GDM1 (cell line): ENCODE measurements around the gene FAF1.

Experiments
- DNase-seq: peaks from one replicate; lab custom pipeline; 2025; lab: John Stamatoyannopoulos, UW

The FAF1 gene

DNA sequence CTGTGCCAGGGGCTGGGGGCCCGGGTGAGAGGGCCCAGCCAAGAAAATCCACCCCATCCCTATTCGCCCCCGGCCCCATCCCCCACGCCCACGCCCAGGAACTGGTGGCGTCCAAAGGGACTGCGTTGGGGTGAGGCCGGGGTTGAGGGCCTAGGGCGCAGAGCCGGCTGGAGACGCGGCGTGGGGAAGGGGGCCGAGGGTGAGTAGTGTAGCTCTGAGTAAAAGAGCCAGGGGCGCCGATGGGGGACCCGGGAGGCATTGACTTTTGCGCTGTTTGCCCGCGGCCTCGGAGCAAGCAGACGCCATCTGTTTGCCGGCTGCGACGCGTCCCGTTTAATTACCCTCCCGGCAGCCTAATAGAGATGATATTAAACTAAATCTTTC, 533.4 kb downstream of the FAF1 start:
- no peak for DNase-seq

DNA sequence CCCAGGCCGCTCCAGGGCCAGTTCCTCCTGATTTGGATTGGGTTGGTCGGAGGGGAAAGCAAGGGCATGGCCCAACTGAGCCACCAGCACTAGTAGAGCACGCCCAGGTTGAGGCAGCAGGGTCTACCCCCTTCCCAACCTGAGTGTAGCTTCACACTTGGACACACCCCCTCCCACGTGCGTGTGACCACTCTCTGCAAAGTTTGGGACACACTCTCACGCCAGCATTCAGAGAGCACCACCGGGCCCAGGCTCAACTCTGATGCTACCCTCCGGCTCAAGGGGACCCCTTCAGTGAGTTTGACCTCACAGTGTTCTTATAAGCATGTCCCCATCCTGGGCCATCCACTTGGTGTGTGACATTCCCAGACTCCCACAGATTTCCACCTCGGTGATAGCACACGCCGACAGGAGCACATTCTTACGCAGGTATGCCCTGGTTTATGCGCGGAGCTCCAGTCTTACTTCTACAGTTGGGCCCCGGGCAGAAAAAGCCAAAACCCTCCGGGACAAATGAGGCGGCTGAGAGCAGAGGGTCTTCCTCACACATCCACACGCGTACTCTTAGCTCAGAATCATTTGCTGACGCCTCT, 533.9 kb downstream of the FAF1 start:
- DNase-seq, result no peak

DNA sequence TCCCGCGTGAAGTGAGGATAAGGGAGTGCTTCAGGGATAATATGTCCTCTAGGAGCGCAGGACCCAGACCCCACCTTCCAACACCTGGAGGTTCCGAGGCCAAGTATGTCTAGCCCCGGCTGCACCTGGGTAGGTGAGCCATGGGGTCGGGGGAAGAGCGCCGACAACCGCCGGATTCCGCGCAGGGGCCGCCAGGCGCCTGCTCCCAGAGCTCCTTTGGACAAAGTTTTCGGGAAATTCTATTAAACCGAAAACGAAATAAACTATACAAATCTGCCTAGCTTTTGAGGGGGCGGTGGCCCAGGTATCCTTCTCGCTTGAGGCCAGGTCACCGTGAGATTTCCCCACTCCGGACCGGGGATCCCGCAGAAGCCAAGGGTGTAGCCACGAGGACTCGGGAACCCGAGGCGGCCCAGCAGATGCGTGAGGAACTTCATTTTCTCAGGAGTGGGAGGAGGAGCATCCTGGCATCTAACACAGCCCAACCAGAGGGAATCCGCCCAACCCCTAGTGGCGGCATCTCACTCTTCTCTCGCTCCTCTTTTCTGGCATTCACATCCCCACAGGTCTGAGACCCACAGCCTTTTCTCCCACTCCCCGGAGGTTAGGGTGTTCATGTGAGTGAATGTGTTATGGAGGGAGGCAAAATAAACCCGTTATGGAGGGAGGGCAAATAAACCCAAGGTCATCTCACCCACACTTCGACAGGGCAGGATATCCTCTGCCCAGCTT, 534.5 kb downstream of the FAF1 start:
- no peak for DNase-seq

DNA sequence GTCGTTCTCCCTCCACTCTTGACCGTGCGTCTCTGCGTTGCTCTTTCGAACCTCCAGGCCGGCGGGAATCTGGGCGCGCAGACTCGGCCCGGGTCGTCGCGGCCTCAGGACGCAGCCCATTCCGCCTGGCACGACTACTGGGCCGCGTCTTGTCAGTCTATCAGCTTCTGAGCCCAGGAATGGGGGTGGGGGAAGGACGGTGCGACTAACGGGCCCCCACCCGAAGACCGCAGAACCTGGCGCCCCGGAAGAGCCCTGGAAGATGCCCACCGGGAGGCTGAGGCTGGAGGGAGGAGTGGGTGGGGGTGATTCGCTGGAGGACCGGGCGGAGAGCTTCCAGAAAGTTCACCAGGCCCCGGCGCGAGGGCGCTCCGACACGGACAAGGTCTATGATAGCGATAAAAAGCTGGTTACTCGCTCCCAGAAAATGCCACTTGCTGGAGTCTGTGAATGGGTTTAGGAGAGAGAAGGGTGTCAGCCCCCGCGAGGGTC, 535.1 kb downstream of the FAF1 start:
- DNase-seq, result no peak

DNA sequence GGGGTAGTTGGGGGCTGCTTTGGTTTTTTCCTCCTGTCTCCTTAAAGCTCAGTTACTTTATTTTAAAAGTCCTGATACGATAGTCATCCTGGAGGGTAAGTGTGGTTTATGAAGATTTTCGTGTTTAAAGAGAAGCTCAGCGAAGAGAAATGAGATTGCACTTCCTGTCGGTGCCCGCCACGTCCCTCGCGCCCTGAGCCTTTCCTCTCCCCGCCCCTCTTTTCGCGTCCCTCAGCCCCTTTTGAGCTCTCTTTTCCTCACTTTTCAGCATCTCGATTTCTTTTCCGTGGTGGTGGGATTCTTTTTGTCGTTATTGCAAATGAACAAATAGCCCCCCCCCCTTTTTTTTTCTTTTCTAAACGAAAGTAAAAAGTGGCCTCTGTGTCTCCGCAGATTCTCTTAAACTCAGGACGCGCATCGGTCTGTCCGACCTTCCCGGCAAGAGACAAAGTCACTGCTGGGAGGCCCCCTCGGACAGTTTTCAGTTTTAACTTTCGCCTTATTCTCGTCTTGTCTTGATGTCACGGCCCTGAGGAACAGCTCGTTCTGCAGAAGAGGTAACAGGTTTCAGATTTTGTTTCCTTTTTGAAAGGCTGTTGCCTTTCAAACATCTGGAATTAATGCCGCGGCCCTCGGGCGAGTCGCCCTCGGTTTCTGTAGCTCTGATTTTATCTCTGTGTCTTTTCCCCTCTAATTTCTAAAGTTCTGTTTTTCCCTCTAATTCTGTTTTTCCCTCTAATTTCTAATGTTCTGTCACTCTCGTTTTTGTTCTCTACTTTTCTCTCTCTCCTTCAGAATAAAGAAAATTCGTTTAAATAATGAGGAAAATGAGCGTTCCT, 535.8 kb downstream of the FAF1 start:
- no peak for DNase-seq

DNA sequence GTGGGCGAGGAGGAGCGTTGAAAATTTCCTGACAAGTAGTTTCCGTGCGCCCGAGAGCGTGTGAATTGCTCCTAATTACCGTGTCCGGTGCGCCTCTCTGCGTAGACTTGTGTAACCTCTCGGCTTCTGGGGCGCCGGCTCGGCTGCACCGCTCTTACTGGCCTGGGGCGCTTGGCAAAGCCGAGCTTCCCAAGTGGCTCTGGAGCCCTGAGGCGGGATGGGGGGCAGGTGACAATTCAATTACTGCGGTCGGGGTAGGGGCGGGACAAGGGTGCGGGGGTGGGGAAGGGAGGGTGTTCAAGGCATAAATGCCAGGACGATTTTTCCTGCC, 536.4 kb downstream of the FAF1 start:
- no peak for DNase-seq

DNA sequence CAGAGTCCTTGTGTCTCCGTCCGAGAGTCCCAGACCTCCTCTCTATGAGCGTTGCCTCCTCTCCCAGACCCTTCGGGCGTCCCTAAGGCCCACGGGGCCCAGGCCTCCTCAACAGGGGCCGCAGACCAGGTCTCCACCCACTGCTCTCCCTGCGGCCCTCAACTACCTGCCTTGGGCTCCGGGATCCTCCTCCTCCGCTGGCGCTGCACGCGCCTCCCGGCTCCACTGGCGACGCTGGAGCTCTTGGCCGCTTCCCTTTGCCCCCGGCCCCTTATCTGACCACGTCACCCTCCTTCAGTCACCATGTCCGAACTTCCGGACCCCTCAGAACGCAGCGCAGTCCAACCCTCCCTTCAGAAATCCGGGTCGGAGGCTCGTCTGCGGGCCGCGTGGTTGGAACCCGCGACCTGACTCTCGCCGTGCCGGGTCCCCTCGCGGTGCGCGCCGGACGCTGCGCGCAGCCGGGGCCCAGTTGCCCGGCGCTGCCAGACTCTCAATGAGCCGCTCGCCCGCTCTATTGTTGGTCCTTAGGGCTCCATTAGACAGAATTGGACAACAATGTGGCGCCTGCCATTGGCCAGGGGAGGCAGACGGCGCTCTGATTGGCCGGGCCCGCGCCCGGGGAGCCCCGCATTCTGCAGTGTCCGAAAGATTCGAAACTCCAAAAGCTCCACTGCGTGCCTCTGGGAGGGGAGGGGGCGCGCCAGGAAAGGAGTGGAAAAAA, 537.0 kb downstream of the FAF1 start, which contains the start of gene DMRTA2:
TSS of gene DMRTA2 (minus strand) at position 498 of the 724 bp plus-strand sequence. CDS start 1,907 bp downstream, outside the sequence.
- no peak for DNase-seq

DNA sequence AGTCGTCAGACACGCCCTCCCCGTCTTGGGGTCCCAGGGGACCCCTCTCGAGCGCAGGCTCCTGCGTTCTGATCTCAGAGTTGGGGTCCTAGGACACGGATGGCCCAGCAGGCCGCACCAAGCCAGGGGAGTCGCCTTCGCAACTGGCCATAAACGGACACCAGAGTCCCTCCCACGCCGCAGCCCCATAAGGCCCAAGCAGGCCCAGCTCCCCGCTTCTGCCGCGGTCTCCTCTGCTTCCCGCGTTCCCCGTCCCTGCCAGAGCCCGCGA, 537.5 kb downstream of the FAF1 start:
- no peak for DNase-seq

DNA sequence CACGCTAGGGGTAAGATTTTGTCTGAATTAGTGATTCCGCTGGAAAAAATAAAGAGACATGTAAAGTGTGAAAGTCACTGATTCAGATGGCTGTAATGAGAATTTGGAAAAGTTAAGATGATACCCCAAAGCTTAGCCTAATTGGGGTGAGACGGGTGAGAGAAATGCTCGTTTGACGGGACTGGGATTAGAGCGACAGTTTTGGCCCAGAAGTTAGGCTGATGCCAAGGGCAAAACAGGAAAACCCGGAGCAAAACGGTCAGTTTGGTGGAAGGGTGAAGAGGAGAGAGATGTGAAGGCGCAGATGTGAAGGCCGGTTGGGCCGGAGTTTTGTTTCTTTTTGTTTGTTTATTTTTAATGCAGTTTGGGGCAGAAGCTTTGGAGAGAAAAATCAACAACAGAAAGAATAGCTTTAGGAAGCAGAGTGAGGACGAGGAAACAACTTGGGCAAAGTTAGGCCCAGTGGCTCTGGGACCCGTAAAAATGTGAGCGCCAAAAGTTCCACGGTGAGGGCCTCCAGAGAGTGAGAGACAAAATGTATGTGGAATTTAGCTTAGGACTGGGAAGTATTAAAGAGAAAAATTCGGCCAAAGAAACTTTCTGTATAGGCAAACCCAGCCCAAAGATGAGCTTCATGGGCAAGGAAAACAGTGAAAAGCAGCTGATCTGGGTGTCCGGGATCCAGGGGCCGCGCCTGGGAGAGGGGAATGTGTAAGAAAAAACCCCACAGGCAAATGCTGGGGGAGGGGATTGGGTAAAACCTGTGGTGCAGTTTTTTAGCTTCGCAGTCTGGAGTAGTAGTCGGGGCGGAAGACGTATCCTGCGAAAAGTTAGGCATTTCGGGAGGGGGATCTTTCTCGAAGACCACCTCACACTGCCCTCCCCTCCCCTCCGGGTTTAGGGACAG, 538.0 kb downstream of the FAF1 start:
- no peak for DNase-seq

DNA sequence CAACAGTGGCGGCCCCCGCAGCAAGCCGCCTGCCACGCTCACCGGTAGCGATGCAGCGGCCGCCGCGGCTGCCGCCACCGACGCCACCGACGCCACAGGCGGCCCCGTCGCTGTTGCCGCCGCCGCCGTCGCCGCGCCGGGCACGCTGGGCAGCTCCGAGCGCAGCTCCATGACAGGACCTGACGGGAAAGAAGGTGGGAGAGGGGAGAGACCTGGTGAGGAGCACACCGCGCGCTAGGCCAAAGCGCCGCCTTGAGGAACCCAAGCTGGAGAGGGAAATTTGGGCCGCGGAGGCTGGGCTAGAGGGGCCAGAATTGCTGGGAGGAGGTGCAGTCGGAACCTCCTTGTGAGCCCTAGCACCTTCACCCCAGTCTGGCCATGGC, 538.7 kb downstream of the FAF1 start:
- DNase-seq, result no peak

DNA sequence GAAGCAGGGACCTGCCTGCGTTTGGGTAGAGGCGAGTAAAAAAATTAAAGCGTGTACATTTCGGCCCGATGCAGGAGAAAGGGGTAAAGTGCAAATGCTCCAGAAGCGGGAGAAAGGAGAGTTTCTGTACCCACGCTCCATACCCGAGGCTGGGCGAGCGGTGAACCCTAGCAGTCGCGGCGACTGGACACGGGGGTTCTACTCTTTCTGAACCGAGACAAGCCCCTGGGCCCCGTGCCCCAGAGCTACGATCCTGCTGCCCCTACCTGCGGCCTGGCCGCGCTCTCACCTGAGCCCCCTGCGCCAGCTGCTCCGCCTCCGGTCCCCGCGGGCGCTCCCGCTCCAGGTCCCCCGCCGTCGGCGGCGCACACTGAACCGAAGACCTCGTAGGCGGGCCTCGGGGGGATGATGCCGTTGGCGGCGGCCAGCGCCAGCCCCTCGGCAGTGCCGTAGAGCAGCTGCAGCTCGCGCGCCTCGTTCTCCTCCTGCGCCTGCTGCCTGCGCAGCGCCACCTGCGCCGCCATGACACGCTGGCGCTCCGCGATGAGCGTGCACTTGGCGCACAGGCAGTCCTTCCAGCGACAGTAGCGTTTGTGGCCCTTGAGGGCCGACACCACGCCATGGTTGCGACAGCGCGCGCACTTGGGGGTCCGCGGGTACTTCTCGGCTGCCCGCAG, 539.2 kb downstream of the FAF1 start:
- no peak for DNase-seq

DNA sequence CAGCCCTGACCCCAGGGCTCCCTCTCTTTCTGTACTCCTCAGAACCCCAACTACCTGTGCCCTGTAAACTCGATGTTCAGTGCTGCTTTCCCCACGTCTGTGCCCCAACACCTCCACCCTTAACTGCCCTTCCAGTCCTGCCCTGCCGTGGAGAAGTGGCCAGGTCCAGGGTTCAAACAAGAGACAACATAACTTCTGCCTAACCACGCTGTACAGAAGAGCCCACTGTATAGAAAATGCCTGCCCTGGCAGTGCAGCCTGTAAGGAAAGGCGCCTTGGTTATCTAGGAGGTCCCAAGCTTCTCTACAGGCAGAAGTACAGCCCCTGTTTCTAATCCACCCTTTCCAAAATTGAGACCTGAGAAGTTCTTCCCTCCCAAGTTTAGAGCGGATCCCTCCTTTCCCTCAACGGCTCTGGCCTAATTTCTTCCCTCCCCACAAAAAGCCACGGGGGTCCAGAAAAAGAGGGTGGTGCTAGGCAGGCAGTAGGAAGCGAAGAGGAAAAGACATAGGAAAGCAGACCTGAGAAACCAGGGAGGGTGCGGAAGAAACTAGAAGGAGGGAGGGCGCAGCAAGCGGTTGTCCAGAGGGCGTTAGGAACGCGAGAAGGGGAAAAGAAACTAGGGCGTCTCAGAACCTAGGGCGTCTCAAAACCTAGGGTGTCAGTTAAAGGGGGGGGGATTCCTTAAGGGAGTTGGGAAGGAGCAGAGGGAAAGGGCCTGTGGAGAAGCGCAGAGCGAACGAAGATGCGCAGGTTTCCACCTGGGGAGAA, 540.0 kb downstream of the FAF1 start:
- DNase-seq, result no peak

DNA sequence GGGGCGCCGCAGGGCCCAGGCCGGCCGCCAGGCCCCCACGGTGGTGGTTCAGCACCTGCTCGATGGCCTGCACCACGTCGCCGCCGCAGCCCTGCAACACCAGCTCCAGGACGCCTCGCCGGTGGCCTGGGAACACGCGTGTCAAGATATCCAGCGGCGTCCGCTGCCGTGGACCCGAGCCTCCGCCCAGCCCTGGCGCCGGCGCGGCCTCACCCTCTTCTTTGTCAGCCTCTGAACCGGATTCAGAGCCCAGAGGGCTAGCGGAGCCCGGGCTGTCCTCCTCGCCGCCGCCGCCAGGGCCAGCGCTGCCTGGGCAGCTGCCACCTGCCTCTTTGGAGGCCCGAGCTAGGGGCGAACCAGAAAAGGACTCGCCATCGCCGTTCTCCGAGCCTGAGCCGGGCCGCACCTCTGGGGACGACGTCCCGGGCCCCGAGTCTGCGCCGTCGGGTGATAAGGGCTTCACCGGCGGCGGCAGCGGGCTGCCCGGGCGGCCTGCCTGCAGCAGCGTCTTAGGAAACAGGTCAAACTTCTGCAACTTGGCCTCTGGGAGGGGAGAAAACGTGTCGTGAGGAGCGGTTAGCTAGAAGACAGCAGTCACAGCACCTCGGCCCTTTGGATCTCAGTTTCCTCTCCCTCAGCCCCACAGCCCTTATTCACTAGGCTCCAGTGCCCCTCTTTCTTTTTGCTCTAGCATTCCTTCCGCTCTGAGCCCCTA, 540.7 kb downstream of the FAF1 start:
- DNase-seq, result no peak

DNA sequence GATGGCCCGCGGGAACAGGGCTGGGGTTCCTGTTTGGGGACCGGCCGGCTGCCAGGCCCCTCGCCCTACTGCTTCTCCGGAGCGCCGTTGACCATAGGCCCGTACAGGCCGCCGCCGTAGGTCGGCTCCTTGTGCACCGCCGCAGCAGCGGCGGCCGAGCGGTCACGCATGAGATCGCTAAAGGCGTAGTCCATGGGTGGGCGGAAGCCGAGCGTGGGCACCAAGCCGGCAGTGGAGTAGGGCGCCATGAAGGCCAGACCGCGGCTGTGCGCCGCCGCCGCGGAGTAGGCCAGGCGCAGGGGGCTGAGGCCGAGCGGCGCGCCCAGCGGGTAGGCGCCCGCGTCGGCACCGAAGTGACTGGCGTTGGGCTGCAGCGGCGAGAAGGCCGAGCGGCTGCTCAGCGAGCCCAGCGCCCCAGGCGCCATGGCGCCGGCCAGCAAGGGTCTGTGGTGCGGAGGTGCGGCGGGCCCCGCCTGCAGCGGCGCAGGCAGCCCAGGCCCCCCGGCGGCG, 541.4 kb downstream of the FAF1 start:
- no peak for DNase-seq

DNA sequence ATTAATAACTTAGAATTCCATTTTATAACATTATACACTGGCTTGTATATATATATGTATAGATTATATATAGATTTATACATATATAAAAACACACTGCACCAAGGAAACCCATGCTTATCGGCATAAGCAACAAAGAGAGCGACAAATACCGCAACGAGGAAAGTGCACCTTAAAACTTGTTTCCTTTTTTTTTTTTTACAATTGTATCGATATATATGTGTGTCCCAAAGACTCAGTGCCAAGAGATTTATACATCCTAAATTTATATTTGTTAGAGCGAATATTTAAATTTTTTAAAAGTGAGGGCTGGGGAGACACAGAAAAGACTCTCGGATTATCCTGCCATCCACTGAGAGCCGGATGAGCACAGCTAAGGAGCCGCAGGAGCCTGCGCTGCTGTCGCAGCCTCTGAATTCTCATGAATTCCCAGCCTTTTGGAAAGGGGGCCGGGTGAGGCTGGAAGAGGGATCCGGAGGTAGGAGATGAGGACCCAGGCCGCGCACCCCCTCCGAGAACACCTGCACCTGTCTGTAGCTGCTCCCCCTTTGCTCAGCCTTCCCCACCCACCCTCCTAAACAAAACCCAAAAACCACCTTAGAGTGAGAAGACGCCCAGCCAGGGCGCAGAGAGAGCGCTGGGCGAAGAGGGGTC, 542.0 kb downstream of the FAF1 start:
- DNase-seq, result no peak

DNA sequence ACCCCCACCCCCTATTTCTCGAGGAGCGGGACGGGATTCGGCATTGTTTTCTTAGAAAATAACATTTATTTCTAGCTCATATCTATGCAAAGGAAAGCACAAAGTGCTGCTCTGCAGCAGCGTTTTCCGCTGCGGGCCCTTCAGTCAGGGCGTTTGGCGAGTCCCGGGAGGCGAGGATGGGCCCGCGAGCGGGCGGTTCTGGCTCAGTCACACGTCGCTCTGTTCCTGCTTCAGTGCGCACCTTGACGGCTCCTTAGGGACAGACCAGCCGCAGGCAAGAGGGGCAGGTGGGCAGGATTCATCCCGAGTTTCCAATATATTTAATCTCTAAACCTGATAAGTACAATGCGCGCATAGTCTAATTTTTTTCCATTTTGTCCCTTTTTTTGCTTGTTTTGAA, 542.6 kb downstream of the FAF1 start:
- no peak for DNase-seq

DNA sequence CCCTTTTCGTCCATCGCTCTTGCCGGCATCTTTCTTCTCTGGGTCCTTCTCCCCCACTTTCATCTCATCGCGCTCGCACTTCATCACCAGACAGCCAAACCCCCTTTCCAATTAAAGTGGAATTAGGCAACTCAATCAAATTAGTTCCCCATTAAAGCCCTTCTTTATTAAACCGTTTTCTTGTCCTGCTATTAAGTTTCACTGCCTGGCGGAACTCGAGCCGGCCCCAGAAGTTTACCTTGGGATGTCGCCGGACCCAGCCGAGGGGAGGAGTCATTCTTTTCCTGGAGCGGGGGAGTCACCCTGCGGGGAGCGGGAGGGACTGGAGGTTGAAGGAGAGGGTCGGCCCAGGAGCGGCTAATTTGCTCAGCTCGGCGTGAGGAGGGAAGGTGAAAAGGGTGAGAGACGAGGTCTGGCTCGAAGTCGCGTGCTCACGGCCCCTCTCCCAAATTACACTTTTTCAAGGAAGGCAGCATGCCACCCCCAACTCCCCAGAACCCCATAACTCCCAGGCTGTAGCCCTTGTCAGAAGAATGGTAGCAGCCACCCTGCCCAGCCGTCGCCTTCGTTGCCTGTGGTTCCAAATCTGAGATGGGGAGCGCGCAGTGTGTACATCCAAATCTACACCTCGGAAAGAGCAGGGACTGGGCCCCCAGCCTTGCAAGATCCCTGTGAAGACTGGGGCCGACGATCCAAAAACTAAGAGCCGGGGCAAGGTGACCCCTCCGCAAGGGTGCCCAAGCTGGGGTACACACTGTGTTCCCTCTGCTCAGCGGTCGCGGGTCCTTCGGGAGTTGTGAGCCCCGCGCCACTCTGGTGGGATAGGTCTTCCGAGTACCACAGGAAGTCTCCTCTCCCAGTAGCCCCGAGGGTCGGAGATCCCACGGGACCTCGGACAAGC, 543.3 kb downstream of the FAF1 start:
- DNase-seq, result no peak

DNA sequence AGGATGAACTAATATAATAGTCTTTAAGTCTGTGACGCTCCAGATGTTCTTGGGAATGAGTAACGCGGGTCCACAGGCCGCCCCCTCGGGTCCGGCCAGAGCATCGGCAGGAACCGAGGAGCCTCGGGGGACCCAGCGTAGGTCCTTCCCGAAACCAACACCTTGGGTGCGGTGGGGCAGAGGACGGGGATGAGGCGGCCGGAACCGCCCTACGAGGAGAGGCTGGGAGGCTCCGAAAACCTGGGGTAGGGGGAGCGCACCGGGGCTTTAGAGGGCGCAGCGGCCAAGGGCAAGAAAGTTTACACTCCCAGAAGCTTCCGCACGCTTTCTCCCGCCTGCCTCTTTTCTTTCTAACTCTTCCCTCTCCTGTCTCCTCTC, 543.9 kb downstream of the FAF1 start:
- DNase-seq, result no peak
